Hepatic stellate cell (primary cell): ENCODE results near the gene C9orf152.

Experiments used
- DNase-seq: peaks from one replicate; pipeline ENCODE4 v3.0.0; 2011; ENCODE audit warnings: low spot score

Gene C9orf152

GRCh38 chr9:110180511-110181434 lies 27.2 kb downstream of the C9orf152 start:
- no peak for DNase-seq

- DNase-seq, result peak; percentile 42
These were observed 28.2 kb downstream of the C9orf152 start for GRCh38 chr9:110179734-110180133.

- DNase-seq, result no peak
These were observed 29.7 kb downstream of the C9orf152 start for GRCh38 chr9:110178281-110178680.

GRCh38 chr9:110175275-110175968 lies 32.5 kb downstream of the C9orf152 start:
- no peak for DNase-seq

GRCh38 chr9:110173322-110173642 lies 34.7 kb downstream of the C9orf152 start:
- DNase-seq, result no peak

GRCh38 chr9:110170357-110171257 lies 37.4 kb downstream of the C9orf152 start:
- DNase-seq, result no peak

- no peak for DNase-seq
These were observed 39.5 kb downstream of the C9orf152 start for GRCh38 chr9:110168486-110168885.

- no peak for DNase-seq
These were observed 46.0 kb downstream of the C9orf152 start for GRCh38 chr9:110161940-110162339.

GRCh38 chr9:110160685-110161084 lies 47.3 kb downstream of the C9orf152 start:
- DNase-seq, result no peak

GRCh38 chr9:110160123-110160522 lies 47.8 kb downstream of the C9orf152 start:
- no peak for DNase-seq

GRCh38 chr9:110157823-110158664 lies 49.9 kb downstream of the C9orf152 start:
- no peak for DNase-seq

- no peak for DNase-seq
These were observed 51.1 kb downstream of the C9orf152 start for GRCh38 chr9:110156902-110157301.

GRCh38 chr9:110156416-110156815 lies 51.5 kb downstream of the C9orf152 start:
- no peak for DNase-seq

GRCh38 chr9:110155751-110156150 lies 52.2 kb downstream of the C9orf152 start:
- no peak for DNase-seq

- no peak for DNase-seq
These were observed 54.5 kb downstream of the C9orf152 start for GRCh38 chr9:110153431-110153830.

- no peak for DNase-seq
These were observed 55.1 kb downstream of the C9orf152 start for GRCh38 chr9:110152704-110153374.
